ENCODE data around the gene KCNIP3. TPM values are rescaled to one million over a fixed set of nuclear protein-coding genes. Genes with fewer than 3 reads are reported as not detected.

The KCNIP3 gene
- total RNA-seq, 1 donor from 2014 or later: 7.3 TPM

GRCh38 chr2:95352310-95353054, 55.3 kb downstream of the KCNIP3 start:
- no peak for DNase-seq
- no peaks in the 10 kb centered on the region for H3K36me3 Mint-ChIP-seq (ENCODE audit: unreplicated experiment)
- TF ChIP-seq, protein P1, sequence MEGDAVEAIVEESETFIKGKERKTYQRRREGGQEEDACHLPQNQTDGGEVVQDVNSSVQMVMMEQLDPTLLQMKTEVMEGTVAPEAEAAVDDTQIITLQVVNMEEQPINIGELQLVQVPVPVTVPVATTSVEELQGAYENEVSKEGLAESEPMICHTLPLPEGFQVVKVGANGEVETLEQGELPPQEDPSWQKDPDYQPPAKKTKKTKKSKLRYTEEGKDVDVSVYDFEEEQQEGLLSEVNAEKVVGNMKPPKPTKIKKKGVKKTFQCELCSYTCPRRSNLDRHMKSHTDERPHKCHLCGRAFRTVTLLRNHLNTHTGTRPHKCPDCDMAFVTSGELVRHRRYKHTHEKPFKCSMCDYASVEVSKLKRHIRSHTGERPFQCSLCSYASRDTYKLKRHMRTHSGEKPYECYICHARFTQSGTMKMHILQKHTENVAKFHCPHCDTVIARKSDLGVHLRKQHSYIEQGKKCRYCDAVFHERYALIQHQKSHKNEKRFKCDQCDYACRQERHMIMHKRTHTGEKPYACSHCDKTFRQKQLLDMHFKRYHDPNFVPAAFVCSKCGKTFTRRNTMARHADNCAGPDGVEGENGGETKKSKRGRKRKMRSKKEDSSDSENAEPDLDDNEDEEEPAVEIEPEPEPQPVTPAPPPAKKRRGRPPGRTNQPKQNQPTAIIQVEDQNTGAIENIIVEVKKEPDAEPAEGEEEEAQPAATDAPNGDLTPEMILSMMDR (IDR thresholded peaks at IDR 0.05; ENCODE audit: partially characterized antibody, unreplicated experiment): no peak
- H3K4me1 Mint-ChIP-seq (ENCODE audit: low read depth, unreplicated experiment): peaks cover 3% of the 10 kb centered on the region
- H3K27me3 Mint-ChIP-seq (ENCODE audit: unreplicated experiment): peaks cover 9% of the 10 kb centered on the region
- H3K27ac Mint-ChIP-seq (ENCODE audit: unreplicated experiment): no peak overlapping the region
- H3K9me3 Mint-ChIP-seq (ENCODE audit: unreplicated experiment): peaks cover 8% of the 10 kb centered on the region
- no peak overlapping the region for H3K4me3 Mint-ChIP-seq (ENCODE audit: unreplicated experiment)

DNA sequence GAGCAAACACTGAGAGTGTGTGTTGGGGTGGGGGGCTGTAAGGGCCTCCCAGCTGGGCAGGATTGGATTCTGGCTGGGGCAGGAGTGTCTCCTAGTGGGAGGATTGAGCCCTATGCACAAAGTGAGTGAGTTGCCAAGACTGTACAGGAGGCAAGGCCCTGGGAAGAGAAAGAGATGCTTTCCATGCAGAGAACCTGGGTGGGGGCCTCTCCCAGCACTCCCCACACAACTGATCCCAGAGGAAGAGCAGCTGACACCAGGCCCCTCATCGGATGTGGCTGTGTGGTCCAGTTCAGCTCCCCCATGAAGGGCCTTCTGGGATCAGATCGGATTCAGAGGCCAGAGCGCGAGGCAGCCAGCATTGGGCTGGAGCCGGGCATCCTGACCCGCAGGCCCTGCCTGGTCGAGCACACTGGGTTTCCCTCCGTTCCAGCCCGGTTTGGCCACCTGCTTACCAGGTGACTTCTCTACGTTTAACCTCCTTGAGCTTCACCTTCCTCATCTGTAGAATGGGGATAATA, 56.0 kb downstream of the KCNIP3 start:
- DNase-seq: no peak
- Mint-ChIP-seq H3K27ac (ENCODE audit: unreplicated experiment) (no peak overlapping the region), H3K9me3 (ENCODE audit: unreplicated experiment) (peaks cover 8% of the 10 kb centered on the region), H3K4me3 (ENCODE audit: unreplicated experiment) (no peak overlapping the region), H3K4me1 (ENCODE audit: low read depth, unreplicated experiment) (peaks cover 3% of the 10 kb centered on the region), H3K36me3 (ENCODE audit: unreplicated experiment) (no peaks in the 10 kb centered on the region), H3K27me3 (ENCODE audit: unreplicated experiment) (peaks cover 12% of the 10 kb centered on the region)
- TF ChIP-seq, protein P1 (IDR thresholded peaks at IDR 0.05; ENCODE audit: partially characterized antibody, unreplicated experiment): no peak

GRCh38 chr2:95353613-95354468, 56.7 kb downstream of the KCNIP3 start:
- no peaks in the 10 kb centered on the region for H3K36me3 Mint-ChIP-seq (ENCODE audit: unreplicated experiment)
- no peak overlapping the region for H3K27ac Mint-ChIP-seq (ENCODE audit: unreplicated experiment)
- TF ChIP-seq, protein P1 (IDR thresholded peaks at IDR 0.05; ENCODE audit: partially characterized antibody, unreplicated experiment): no peak
- H3K4me1 Mint-ChIP-seq (ENCODE audit: low read depth, unreplicated experiment): peaks cover 3% of the 10 kb centered on the region
- H3K4me3 Mint-ChIP-seq (ENCODE audit: unreplicated experiment): no peak overlapping the region
- H3K27me3 Mint-ChIP-seq (ENCODE audit: unreplicated experiment): peaks cover 12% of the 10 kb centered on the region
- H3K9me3 Mint-ChIP-seq (ENCODE audit: unreplicated experiment): peaks cover 8% of the 10 kb centered on the region
- DNase-seq: no peak

GRCh38 chr2:95354469-95354901, 57.3 kb downstream of the KCNIP3 start:
- H3K27me3 Mint-ChIP-seq (ENCODE audit: unreplicated experiment): peaks cover 8% of the 10 kb centered on the region
- no peak overlapping the region for H3K27ac Mint-ChIP-seq (ENCODE audit: unreplicated experiment)
- H3K4me3 Mint-ChIP-seq (ENCODE audit: unreplicated experiment): no peak overlapping the region
- DNase-seq: no peak
- peaks cover 8% of the 10 kb centered on the region for H3K9me3 Mint-ChIP-seq (ENCODE audit: unreplicated experiment)
- TF ChIP-seq, protein P1 (IDR thresholded peaks at IDR 0.05; ENCODE audit: partially characterized antibody, unreplicated experiment): no peak
- no peaks in the 10 kb centered on the region for H3K36me3 Mint-ChIP-seq (ENCODE audit: unreplicated experiment)
- peaks cover 3% of the 10 kb centered on the region for H3K4me1 Mint-ChIP-seq (ENCODE audit: low read depth, unreplicated experiment)
